Upper lobe of right lung (tissue), 1 donor: Measurements from ENCODE around the gene ADAMTS14. TPM values are rescaled to one million over a fixed set of nuclear protein-coding genes. Genes with fewer than 3 reads are reported as not detected.

Experiments used
- ATAC-seq: fragments of 200-7000 bp; cut with Tn5 transposase; one replicate; pipeline ENCODE4 v1.9.1; 2020; ENCODE audit warnings: mild to moderate bottlenecking, moderate library complexity
- DNase-seq: peaks from one replicate; pipeline ENCODE4 v3.0.0-alpha.2; 2020
- H3K27ac ChIP-seq: fragments of 200-600 bp; one replicate; pipeline ENCODE4 v1.8.0; 2022
- H3K27me3 ChIP-seq: fragments of 200-600 bp; one replicate; pipeline ENCODE4 v1.8.0; 2022; ENCODE audit warnings: mild to moderate bottlenecking
- H3K36me3 ChIP-seq: fragments of 200-600 bp; one replicate; pipeline ENCODE4 v1.8.0; 2022
- H3K4me1 ChIP-seq: fragments of 200-600 bp; one replicate; pipeline ENCODE4 v1.8.0; 2022
- H3K4me3 ChIP-seq: fragments of 200-600 bp; one replicate; pipeline ENCODE4 v1.8.0; 2022; ENCODE audit warnings: mild to moderate bottlenecking
- H3K9me3 ChIP-seq: fragments of 200-600 bp; one replicate; pipeline ENCODE4 v1.8.0; 2022
- CTCF ChIP-seq: fragments of 200-600 bp; IDR thresholded peaks from one replicate; pipeline ENCODE4 v1.8.0; 2022; ENCODE audit warnings: antibody characterized with exemption
- intact Hi-C: fragments of 100-400 bp; cut with DNase I; formaldehyde crosslinking; loops from one replicate; pipeline ENCODE4 v1.11.0; 2022
- total RNA-seq: library from RNA; stranded (reverse); fragmentation: NEBNext Ultra II Directional; extraction: Animal tissue kit (Norgen Biotek cat#: 25700); gene quantifications from one replicate; pipeline ENCODE4 v1.2.1, GENCODE V29; 2021
- donor health status: DM: no; HTN: yes; CAD: no; lungs with severe emphysema.

Gene ADAMTS14
- total RNA-seq, 1 donor from 2014 or later = 0.55 TPM

- intact Hi-C loops = no loop called here
- H3K4me1 ChIP-seq = peaks cover 13% of the 10 kb centered on the region
- peaks cover 20% of the 10 kb centered on the region for H3K27me3 ChIP-seq
- H3K27ac ChIP-seq = no peak overlapping the region
- no peaks in the 10 kb centered on the region for H3K9me3 ChIP-seq
- H3K4me3 ChIP-seq = no peak overlapping the region
- no peak for DNase-seq
- H3K36me3 ChIP-seq = no peaks in the 10 kb centered on the region
- no peak for TF ChIP-seq CTCF
- no peak for ATAC-seq
These were observed 4.2 kb downstream of the ADAMTS14 start for GRCh38 chr10:70676511-70676910.

- no peak for TF ChIP-seq CTCF
- intact Hi-C loops = no loop called here
- Histone ChIP-seq H3K4me1 (peaks cover 13% of the 10 kb centered on the region), H3K27ac (no peak overlapping the region), H3K9me3 (no peaks in the 10 kb centered on the region), H3K27me3 (peaks cover 20% of the 10 kb centered on the region), H3K4me3 (no peak overlapping the region), H3K36me3 (no peaks in the 10 kb centered on the region)
- no peak for DNase-seq
- no peak for ATAC-seq
These were observed 4.7 kb downstream of the ADAMTS14 start for GRCh38 chr10:70677016-70677415.

- H3K4me1 ChIP-seq = peaks cover 11% of the 10 kb centered on the region
- DNase-seq (no peak), ATAC-seq (no peak)
- no peak overlapping the region for H3K4me3 ChIP-seq
- H3K9me3 ChIP-seq = no peaks in the 10 kb centered on the region
- no peaks in the 10 kb centered on the region for H3K36me3 ChIP-seq
- intact Hi-C loops = no loop called here
- TF ChIP-seq CTCF = no peak
- peaks cover 18% of the 10 kb centered on the region for H3K27me3 ChIP-seq
- H3K27ac ChIP-seq = no peak overlapping the region
These were observed 5.4 kb downstream of the ADAMTS14 start for GRCh38 chr10:70677620-70678249.

- Histone ChIP-seq H3K36me3 (no peaks in the 10 kb centered on the region), H3K27me3 (peaks cover 13% of the 10 kb centered on the region), H3K27ac (no peak overlapping the region), H3K9me3 (no peaks in the 10 kb centered on the region), H3K4me3 (no peak overlapping the region), H3K4me1 (peaks cover 8% of the 10 kb centered on the region)
- intact Hi-C loops = no loop called here
- TF ChIP-seq CTCF = no peak
- ATAC-seq (no peak), DNase-seq (no peak)
These were observed 5.9 kb downstream of the ADAMTS14 start for GRCh38 chr10:70678250-70678635.

- Histone ChIP-seq H3K9me3 (no peaks in the 10 kb centered on the region), H3K27ac (no peak overlapping the region), H3K4me1 (peaks cover 1% of the 10 kb centered on the region), H3K4me3 (no peak overlapping the region), H3K36me3 (no peaks in the 10 kb centered on the region), H3K27me3 (peaks cover 7% of the 10 kb centered on the region)
- DNase-seq (no peak), ATAC-seq (no peak)
- intact Hi-C loops = no loop called here
- TF ChIP-seq CTCF = no peak
These were observed 6.6 kb downstream of the ADAMTS14 start for GRCh38 chr10:70678757-70679489.
